HepG2 (cell line): Measurements from ENCODE around the gene IL1RL2. TPM values are rescaled to one million over a fixed set of nuclear protein-coding genes. Genes with fewer than 3 reads are reported as not detected.

ENCODE experiments used
- ATAC-seq: fragments of 200-7000 bp; cut with Tn5 transposase; 3 replicates; pipeline ENCODE4 v1.9.1; 2020; ENCODE audit warnings: mild to moderate bottlenecking, moderate library complexity
- BruUV-seq: library from RNA; stranded (reverse); fragments of 400-500 nt; replicated peaks from 2 replicates; lab custom pipeline; 2021; lab: Mats Ljungman, UMichigan
- CTCF ChIA-PET: fragments of 300-600 bp; formaldehyde crosslinking; extraction: SDS; loops from one replicate; lab custom pipeline; 2021; ENCODE audit warnings: low total read pairs, inconsistent platforms, low intra/inter-chr PET ratio; lab: Yijun Ruan, JAX
- POLR2A ChIA-PET: fragments of 350-600 bp; sonication (Branson Sonifier 250); formaldehyde crosslinking; loops from one replicate; lab custom pipeline; 2020; ENCODE audit warnings: antibody characterized with exemption, inconsistent platforms; lab: Yijun Ruan, JAX
- DNase-seq: peaks from one replicate; pipeline ENCODE4 v3.0.0-alpha.2; 2015; ENCODE audit warnings: low spot score
- FAIRE-seq: peaks from 3 replicates; lab custom pipeline; 2011; peaks lifted over from hg19 to GRCh38; lab: Jason Lieb, UNC
- H2AFZ ChIP-seq: one replicate; pipeline ENCODE4 v1.6.1; 2011; ENCODE audit warnings: low read length, inconsistent platforms
- H3K27ac ChIP-seq: fragments of 300-600 bp; 3 replicates; pipeline ENCODE4 v1.8.0; 2011; ENCODE audit warnings: mixed run types, mild to moderate bottlenecking, mixed read lengths, low read length, inconsistent platforms; ENCODE audit not compliant: insufficient read depth; ENCODE audit errors: extremely low read length
- H3K27me3 ChIP-seq, 2 experiments: fragments of 200-600 bp in 1 of 2; 2 replicates in 1 of 2; 3 replicates in 1 of 2; pipeline versions ENCODE4 v1.6.0 to v1.8.0; 2011; ENCODE audit warnings: low read length in 2 of 2, mild to moderate bottlenecking in 2 of 2, moderate library complexity in 2 of 2, inconsistent platforms in 1 of 2; ENCODE audit not compliant: insufficient read depth in 2 of 2, control insufficient read depth in 1 of 2
- H3K36me3 ChIP-seq, 2 experiments: fragments of 200-600 bp in 1 of 2; replicated peaks in 1 of 2; 2 replicates in 1 of 2; 3 replicates in 1 of 2; pipeline versions ENCODE4 v1.5.1 to v1.8.0; 2011; ENCODE audit warnings: low read length in 2 of 2, inconsistent platforms in 1 of 2; ENCODE audit not compliant: insufficient read depth in 2 of 2, control insufficient read depth in 1 of 2
- H3K4me1 ChIP-seq: 2 replicates; pipeline ENCODE4 v1.5.1; 2012; ENCODE audit warnings: low read length, inconsistent platforms; ENCODE audit not compliant: insufficient read depth
- H3K4me2 ChIP-seq: 2 replicates; pipeline ENCODE4 v1.6.0; 2011; ENCODE audit warnings: low read depth, low read length, inconsistent platforms
- H3K4me3 ChIP-seq, 3 experiments: fragments of 200-600 bp in 1 of 3; sonication (generic), shearing (Covaris generic) in 1 of 3; replicated peaks in 1 of 3; 2 replicates each; pipeline ENCODE4 v1.5.1; 2011 to 2016; ENCODE audit warnings: low read length in 3 of 3, inconsistent platforms in 2 of 3, low read depth in 2 of 3, mild to moderate bottlenecking in 2 of 3, control low read depth in 1 of 3, mixed read lengths in 1 of 3; ENCODE audit not compliant: insufficient read depth in 1 of 3
- H3K79me2 ChIP-seq: one replicate; pipeline ENCODE4 v1.6.1; 2011; ENCODE audit warnings: low read length, inconsistent platforms; ENCODE audit not compliant: insufficient read depth
- H3K9ac ChIP-seq: 2 replicates; pipeline ENCODE4 v1.6.0; 2011; ENCODE audit warnings: mild to moderate bottlenecking, low read depth, low read length, inconsistent platforms; ENCODE audit not compliant: insufficient read depth
- H3K9me3 ChIP-seq: 2 replicates; pipeline ENCODE4 v1.5.1; 2012; ENCODE audit warnings: mild to moderate bottlenecking, low read length
- H4K20me1 ChIP-seq: 2 replicates; pipeline ENCODE4 v1.6.0; 2011; ENCODE audit warnings: inconsistent platforms, mild to moderate bottlenecking, low read length, moderate library complexity; ENCODE audit not compliant: insufficient read depth
- ATAD3A ChIP-seq: sonication (generic); formaldehyde crosslinking; IDR thresholded peaks from 2 replicates; pipeline ENCODE4 v1.4.0; 2020; ENCODE audit warnings: missing genetic modification reagents
- FIP1L1 ChIP-seq: fragments of 200-400 bp; formaldehyde crosslinking; IDR thresholded peaks from 2 replicates; pipeline ENCODE4 v1.6.1; 2018; ENCODE audit warnings: low read depth, mild to moderate bottlenecking, low read length, moderate library complexity, borderline replicate concordance; ENCODE audit not compliant: insufficient read depth
- HNRNPLL ChIP-seq: fragments of 200-400 bp; formaldehyde crosslinking; IDR thresholded peaks from 2 replicates; pipeline ENCODE4 v1.6.1; 2017; ENCODE audit warnings: mild to moderate bottlenecking, low read depth, low read length; ENCODE audit not compliant: poor library complexity, severe bottlenecking
- MAF1 ChIP-seq: sonication (generic); formaldehyde crosslinking; IDR thresholded peaks from 2 replicates; pipeline ENCODE4 v1.5.0; 2020; ENCODE audit warnings: missing genetic modification reagents, borderline replicate concordance
- MIER2 ChIP-seq: IDR thresholded peaks from 2 replicates; pipeline ENCODE4 v1.6.1; 2016; ENCODE audit warnings: missing biosample characterization, missing genetic modification reagents
- NR3C1 ChIP-seq: sonication (generic); formaldehyde crosslinking; IDR thresholded peaks from 2 replicates; pipeline ENCODE4 v1.4.0; 2020; ENCODE audit warnings: missing genetic modification reagents
- REPIN1 ChIP-seq: sonication (generic); formaldehyde crosslinking; IDR thresholded peaks from 2 replicates; pipeline ENCODE4 v1.8.0; 2022; ENCODE audit warnings: missing genetic modification reagents, low read depth, mild to moderate bottlenecking, borderline replicate concordance
- ZIK1 ChIP-seq: sonication (generic); formaldehyde crosslinking; IDR thresholded peaks from 2 replicates; pipeline ENCODE4 v1.5.0; 2020; ENCODE audit warnings: mild to moderate bottlenecking, low read depth, missing genetic modification reagents, borderline replicate concordance
- ZNF674 ChIP-seq: sonication (generic); formaldehyde crosslinking; IDR thresholded peaks from 2 replicates; pipeline ENCODE4 v1.5.0; 2020; ENCODE audit warnings: low read depth, mild to moderate bottlenecking, missing genetic modification reagents
- ZNF703 ChIP-seq: sonication (generic); formaldehyde crosslinking; IDR thresholded peaks from 2 replicates; pipeline ENCODE4 v1.5.1; 2020; ENCODE audit warnings: missing genetic modification reagents, mild to moderate bottlenecking, moderate library complexity, borderline replicate concordance
- ZSCAN29 ChIP-seq: sonication (generic); formaldehyde crosslinking; conservative IDR thresholded peaks from 2 replicates; pipeline ENCODE4 v1.4.0; 2020; ENCODE audit warnings: mild to moderate bottlenecking, missing genetic modification reagents
- WGBS: methylation state at CpG from one replicate; pipeline ENCODE4 v1.1.6; 2017; ENCODE audit warnings: low lambda C conversion rate; 5-methylcytosine and 5-hydroxymethylcytosine counted together
- in situ Hi-C: cut with HindIII; loops from 2 replicates; pipeline ENCODE4 v1.10.0; 2017; ENCODE audit warnings: low pct_unique_long_range_greater_than_20kb; ENCODE audit not compliant: extremely low pct_ligation_motif_present
- intact Hi-C: fragments of 100-400 bp; cut with micrococcal nuclease; formaldehyde crosslinking; loops from one replicate; pipeline ENCODE4 v1.10.0; 2022; ENCODE audit not compliant: unreplicated experiment
- polyA plus RNA-seq, 8 experiments: library from polyadenylated mRNA; depleted of rRNA in 3 of 8; stranded (reverse) in 7 of 8; unstranded in 1 of 8; fragments of >200 nt; fragmentation: Illumina TruSeq in 4 of 8; extraction: Trizol in 4 of 8; gene quantifications; 2 replicates each; pipeline versions ENCODE4 v1.2.1 to v1.2.3, GENCODE V29; 2011 to 2016; ENCODE audit warnings: low read depth in 4 of 8, missing spikeins in 1 of 8, mixed read lengths in 1 of 8; ENCODE audit not compliant: insufficient read depth in 1 of 8
- total RNA-seq, 5 experiments: library from RNA; depleted of rRNA; stranded (reverse); fragments of >200 nt; fragmentation: Illumina TruSeq; extraction: Trizol; gene quantifications; 2 replicates each; pipeline ENCODE4 v1.2.3, GENCODE V29; 2016; ENCODE audit warnings: low read depth in 1 of 5
- TF ChIP-seq, protein P1 (sequence below): sonication (generic); formaldehyde crosslinking; IDR thresholded peaks from 2 replicates; pipeline ENCODE4 v1.5.1; 2020; ENCODE audit warnings: mild to moderate bottlenecking, missing genetic modification reagents, moderate library complexity
- TF ChIP-seq, protein P2 (sequence below): sonication (generic); formaldehyde crosslinking; IDR thresholded peaks from 2 replicates; pipeline ENCODE4 v1.5.0; 2020; ENCODE audit warnings: mild to moderate bottlenecking, missing genetic modification reagents
- TF ChIP-seq, protein P3 (sequence below): sonication (generic); formaldehyde crosslinking; IDR thresholded peaks from 2 replicates; pipeline ENCODE4 v1.8.0; 2022; ENCODE audit warnings: mild to moderate bottlenecking, missing genetic modification reagents, moderate library complexity

The IL1RL2 gene
- total and polyA plus RNA-seq, 2 of the 13 experiments (the other 11 are each of a cell fraction or from before 2014, with no cell fraction given): 0.03 TPM; not detected in 1

DNA sequence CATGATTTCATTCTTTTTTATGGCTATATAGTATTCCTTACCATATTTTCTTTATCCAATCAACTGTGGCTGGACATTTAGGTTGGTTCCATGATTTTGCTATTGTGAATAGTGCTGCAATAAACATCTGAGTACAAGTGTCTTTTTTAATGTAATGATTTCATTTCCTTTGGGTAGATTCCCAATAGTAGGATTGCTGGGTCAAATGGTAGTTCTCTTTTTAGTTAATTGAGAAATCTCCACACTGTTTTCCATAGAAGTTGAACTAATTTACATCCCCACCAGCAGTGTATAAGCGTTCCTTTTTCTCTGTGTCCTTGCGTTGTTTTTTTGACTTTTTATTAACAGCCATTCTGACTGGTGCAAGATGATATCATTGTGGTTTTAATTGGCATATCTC is 65.4 kb downstream of the IL1RL2 start (continued):
- TF ChIP-seq ZSCAN29 (CRISPR knock-in tag): no peak
- no peak for TF ChIP-seq ATAD3A
- TF ChIP-seq MAF1 (CRISPR knock-in tag): no peak
- no peak for TF ChIP-seq ZNF703 (CRISPR knock-in tag)

DNA sequence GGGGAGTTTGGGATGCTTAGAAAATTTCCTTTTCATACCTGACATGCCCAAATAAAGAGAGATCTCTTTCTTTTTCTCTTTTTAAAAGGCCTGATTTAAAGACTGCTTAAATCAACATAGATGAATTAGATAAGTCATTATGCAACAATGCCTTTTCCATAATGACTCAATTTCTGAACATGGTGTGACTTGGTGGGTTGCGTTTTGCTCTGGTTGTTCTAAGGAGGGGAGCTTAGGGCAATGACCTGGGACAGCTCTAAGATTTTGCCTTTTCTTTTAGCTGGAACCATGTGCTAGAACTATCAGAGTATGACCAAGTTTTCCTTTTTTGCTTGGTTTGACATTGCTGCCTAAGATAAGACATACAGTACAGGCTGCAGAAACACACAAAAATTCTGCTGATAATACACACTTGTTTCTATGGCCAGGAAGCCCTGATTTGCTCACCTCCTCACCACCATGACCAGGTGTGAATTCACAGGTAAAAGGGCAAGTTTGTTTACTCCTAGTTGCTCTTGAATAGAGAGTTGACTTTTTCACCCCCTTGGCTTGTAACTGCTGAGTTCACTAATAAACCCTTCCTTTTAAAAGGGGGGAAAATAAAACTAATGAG is 66.4 kb downstream of the IL1RL2 start:
- H3K27me3 ChIP-seq: peaks cover 2 to 47% of the 10 kb centered on the region in 2 experiments; a peak in 4 of 5 replicates
- BruUV-seq: no TSS peak
- no peak for FAIRE-seq
- TF ChIP-seq REPIN1 (no peak), ZNF674 (CRISPR knock-in tag) (no peak), NR3C1 (CRISPR knock-in tag) (no peak), MIER2 (CRISPR knock-in tag) (no peak), HNRNPLL (no peak), ZIK1 (no peak), FIP1L1 (no peak)
- TF ChIP-seq, protein P1, sequence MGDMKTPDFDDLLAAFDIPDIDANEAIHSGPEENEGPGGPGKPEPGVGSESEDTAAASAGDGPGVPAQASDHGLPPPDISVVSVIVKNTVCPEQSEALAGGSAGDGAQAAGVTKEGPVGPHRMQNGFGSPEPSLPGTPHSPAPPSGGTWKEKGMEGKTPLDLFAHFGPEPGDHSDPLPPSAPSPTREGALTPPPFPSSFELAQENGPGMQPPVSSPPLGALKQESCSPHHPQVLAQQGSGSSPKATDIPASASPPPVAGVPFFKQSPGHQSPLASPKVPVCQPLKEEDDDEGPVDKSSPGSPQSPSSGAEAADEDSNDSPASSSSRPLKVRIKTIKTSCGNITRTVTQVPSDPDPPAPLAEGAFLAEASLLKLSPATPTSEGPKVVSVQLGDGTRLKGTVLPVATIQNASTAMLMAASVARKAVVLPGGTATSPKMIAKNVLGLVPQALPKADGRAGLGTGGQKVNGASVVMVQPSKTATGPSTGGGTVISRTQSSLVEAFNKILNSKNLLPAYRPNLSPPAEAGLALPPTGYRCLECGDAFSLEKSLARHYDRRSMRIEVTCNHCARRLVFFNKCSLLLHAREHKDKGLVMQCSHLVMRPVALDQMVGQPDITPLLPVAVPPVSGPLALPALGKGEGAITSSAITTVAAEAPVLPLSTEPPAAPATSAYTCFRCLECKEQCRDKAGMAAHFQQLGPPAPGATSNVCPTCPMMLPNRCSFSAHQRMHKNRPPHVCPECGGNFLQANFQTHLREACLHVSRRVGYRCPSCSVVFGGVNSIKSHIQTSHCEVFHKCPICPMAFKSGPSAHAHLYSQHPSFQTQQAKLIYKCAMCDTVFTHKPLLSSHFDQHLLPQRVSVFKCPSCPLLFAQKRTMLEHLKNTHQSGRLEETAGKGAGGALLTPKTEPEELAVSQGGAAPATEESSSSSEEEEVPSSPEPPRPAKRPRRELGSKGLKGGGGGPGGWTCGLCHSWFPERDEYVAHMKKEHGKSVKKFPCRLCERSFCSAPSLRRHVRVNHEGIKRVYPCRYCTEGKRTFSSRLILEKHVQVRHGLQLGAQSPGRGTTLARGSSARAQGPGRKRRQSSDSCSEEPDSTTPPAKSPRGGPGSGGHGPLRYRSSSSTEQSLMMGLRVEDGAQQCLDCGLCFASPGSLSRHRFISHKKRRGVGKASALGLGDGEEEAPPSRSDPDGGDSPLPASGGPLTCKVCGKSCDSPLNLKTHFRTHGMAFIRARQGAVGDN (CRISPR knock-in tag): no peak
- TF ChIP-seq, protein P2, sequence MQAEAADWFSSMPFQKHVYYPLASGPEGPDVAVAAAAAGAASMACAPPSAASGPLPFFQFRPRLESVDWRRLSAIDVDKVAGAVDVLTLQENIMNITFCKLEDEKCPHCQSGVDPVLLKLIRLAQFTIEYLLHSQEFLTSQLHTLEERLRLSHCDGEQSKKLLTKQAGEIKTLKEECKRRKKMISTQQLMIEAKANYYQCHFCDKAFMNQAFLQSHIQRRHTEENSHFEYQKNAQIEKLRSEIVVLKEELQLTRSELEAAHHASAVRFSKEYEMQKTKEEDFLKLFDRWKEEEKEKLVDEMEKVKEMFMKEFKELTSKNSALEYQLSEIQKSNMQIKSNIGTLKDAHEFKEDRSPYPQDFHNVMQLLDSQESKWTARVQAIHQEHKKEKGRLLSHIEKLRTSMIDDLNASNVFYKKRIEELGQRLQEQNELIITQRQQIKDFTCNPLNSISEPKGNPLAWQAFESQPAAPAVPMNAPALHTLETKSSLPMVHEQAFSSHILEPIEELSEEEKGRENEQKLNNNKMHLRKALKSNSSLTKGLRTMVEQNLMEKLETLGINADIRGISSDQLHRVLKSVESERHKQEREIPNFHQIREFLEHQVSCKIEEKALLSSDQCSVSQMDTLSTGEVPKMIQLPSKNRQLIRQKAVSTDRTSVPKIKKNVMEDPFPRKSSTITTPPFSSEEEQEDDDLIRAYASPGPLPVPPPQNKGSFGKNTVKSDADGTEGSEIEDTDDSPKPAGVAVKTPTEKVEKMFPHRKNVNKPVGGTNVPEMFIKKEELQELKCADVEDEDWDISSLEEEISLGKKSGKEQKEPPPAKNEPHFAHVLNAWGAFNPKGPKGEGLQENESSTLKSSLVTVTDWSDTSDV: no peak
- TF ChIP-seq, protein P3, sequence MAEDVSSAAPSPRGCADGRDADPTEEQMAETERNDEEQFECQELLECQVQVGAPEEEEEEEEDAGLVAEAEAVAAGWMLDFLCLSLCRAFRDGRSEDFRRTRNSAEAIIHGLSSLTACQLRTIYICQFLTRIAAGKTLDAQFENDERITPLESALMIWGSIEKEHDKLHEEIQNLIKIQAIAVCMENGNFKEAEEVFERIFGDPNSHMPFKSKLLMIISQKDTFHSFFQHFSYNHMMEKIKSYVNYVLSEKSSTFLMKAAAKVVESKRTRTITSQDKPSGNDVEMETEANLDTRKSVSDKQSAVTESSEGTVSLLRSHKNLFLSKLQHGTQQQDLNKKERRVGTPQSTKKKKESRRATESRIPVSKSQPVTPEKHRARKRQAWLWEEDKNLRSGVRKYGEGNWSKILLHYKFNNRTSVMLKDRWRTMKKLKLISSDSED (CRISPR knock-in tag): no peak

More for the DNA sequence above, 66.4 kb downstream of the IL1RL2 start:
- in situ Hi-C loops: loop anchor here (5.0 kb wide), 2 partner anchors 104 to 189 kb away; partner anchors contain the start of gene IL18R1
- WGBS: 38% methylated on average over 1 of the region's 1 CpG
- Histone ChIP-seq H2AFZ (no peak overlapping the region), H3K9ac (no peak overlapping the region), H3K9me3 (no peaks in the 10 kb centered on the region), H3K4me3 (no peak overlapping the region), H3K4me1 (peaks cover 7% of the 10 kb centered on the region), H3K79me2 (no peaks in the 10 kb centered on the region), H3K27ac (no peak overlapping the region), H3K4me2 (no peak overlapping the region), H4K20me1 (no peaks in the 10 kb centered on the region), H3K36me3 (no peaks in the 10 kb centered on the region)
- CTCF ChIA-PET: interaction anchor here (1.7 kb wide), 1 partner anchor 189 kb away, joined by 3 read pairs; no protein-coding TSS in a partner anchor
- intact Hi-C loops: loop anchor here (5.0 kb wide), 1 partner anchor 189 kb away; no protein-coding TSS in a partner anchor
- no peak for ATAC-seq
- POLR2A ChIA-PET: no interaction called here
- DNase-seq: no peak
